Left renal cortex interstitium (tissue), 4 donors: ENCODE data around the gene PRDX3. TPM values are rescaled to one million over a fixed set of nuclear protein-coding genes. Genes with fewer than 3 reads are reported as not detected.

Source experiments
- DNase-seq, 4 donors: peaks; one replicate each; pipeline ENCODE4 v3.0.0-alpha.2; 2013; ENCODE audit warnings: low read depth in 4 of 4, low spot score in 2 of 4, missing footprints in 1 of 4
- polyA plus RNA-seq, 4 donors: library from polyadenylated mRNA; unstranded; fragments of 120-200 nt; gene quantifications; one replicate each; pipeline ENCODE4 v1.2.1, GENCODE V29; 2013; ENCODE audit not compliant: insufficient read length in 4 of 4

Gene PRDX3
- polyA plus RNA-seq, 4 donors: 254 to 299 (median 266) TPM

GRCh38 chr10:119132521-119133345, 45.9 kb downstream of the PRDX3 start:
- DNase-seq: no peak

- no peak for DNase-seq
These were observed 46.9 kb downstream of the PRDX3 start for GRCh38 chr10:119131512-119132240.

GRCh38 chr10:119129721-119130120, 48.9 kb downstream of the PRDX3 start:
- no peak for DNase-seq

- no peak for DNase-seq
These were observed 52.7 kb downstream of the PRDX3 start for GRCh38 chr10:119125942-119126341.

GRCh38 chr10:119120875-119121274, 57.7 kb downstream of the PRDX3 start:
- no peak for DNase-seq

GRCh38 chr10:119120413-119120867, 58.2 kb downstream of the PRDX3 start:
- no peak for DNase-seq

GRCh38 chr10:119119400-119119799, 59.2 kb downstream of the PRDX3 start:
- no peak for DNase-seq

- no peak for DNase-seq
These were observed 60.4 kb downstream of the PRDX3 start for GRCh38 chr10:119118231-119118630.

Other genes starting within 250 kb of the PRDX3 start
- 1 to 10 TPM; 3.1 to 5.3 (median 3.6) TPM for gene NANOS1, start 149.1 kb downstream of the PRDX3 start, polyA plus RNA-seq
- gene EIF3A, start 98.0 kb downstream of the PRDX3 start, polyA plus RNA-seq: 100 to 1,000 TPM; 173 to 197 (median 190) TPM
- 10 to 100 TPM; 50.3 to 71.1 (median 55.2) TPM for gene DENND10, start 74.7 kb downstream of the PRDX3 start, polyA plus RNA-seq
- 10 to 100 TPM; 24.6 to 32.7 (median 30.5) TPM for gene SFXN4, start 13.1 kb downstream of the PRDX3 start, polyA plus RNA-seq
- 10 to 100 TPM; 15.0 to 17.4 (median 16.4) TPM for gene GRK5, start 28.8 kb upstream of the PRDX3 start, polyA plus RNA-seq